ENCODE data around the gene PLPP6.

Gene PLPP6

GRCh38 chr9:4700091-4700490 lies 38.0 kb downstream of the PLPP6 start:
- DNase-seq (ENCODE audit: low read depth, low spot score): no peak

- DNase-seq (ENCODE audit: low read depth, low spot score): no peak
These were observed 38.8 kb downstream of the PLPP6 start for GRCh38 chr9:4700932-4701331.

- DNase-seq (ENCODE audit: low read depth, low spot score): no peak
These were observed 39.4 kb downstream of the PLPP6 start for GRCh38 chr9:4701526-4701925.

- DNase-seq (ENCODE audit: low read depth, low spot score): no peak
These were observed 42.0 kb downstream of the PLPP6 start for GRCh38 chr9:4704129-4704528.

- DNase-seq (ENCODE audit: low read depth, low spot score): no peak
These were observed 43.9 kb downstream of the PLPP6 start for GRCh38 chr9:4706021-4706420.

- no peak for DNase-seq (ENCODE audit: low read depth, low spot score)
These were observed 45.0 kb downstream of the PLPP6 start for GRCh38 chr9:4706971-4707622.

- DNase-seq (ENCODE audit: low read depth, low spot score): no peak
These were observed 47.3 kb downstream of the PLPP6 start for GRCh38 chr9:4709380-4709779.

GRCh38 chr9:4713849-4714248 lies 51.8 kb downstream of the PLPP6 start:
- no peak for DNase-seq (ENCODE audit: low read depth, low spot score)

- DNase-seq (ENCODE audit: low read depth, low spot score): no peak
These were observed 52.3 kb downstream of the PLPP6 start for GRCh38 chr9:4714266-4715016.
